A549 (cell line): Measurements from ENCODE around the gene SLC2A6.

Experiments
- REST ChIP-seq: fragments of 200-600 bp; sonication (generic); IDR thresholded peaks from 2 replicates; pipeline ENCODE4 v1.6.1; 2016; ENCODE audit warnings: antibody characterized with exemption, mild to moderate bottlenecking, moderate library complexity
- TF ChIP-seq, protein P1 (sequence below): fragments of >200 bp; sonication (Bioruptor Twin); formaldehyde crosslinking; IDR thresholded peaks from 3 replicates; pipeline ENCODE4 v1.5.1; 2016

- TF ChIP-seq REST, result no peak
- TF ChIP-seq, protein P1, sequence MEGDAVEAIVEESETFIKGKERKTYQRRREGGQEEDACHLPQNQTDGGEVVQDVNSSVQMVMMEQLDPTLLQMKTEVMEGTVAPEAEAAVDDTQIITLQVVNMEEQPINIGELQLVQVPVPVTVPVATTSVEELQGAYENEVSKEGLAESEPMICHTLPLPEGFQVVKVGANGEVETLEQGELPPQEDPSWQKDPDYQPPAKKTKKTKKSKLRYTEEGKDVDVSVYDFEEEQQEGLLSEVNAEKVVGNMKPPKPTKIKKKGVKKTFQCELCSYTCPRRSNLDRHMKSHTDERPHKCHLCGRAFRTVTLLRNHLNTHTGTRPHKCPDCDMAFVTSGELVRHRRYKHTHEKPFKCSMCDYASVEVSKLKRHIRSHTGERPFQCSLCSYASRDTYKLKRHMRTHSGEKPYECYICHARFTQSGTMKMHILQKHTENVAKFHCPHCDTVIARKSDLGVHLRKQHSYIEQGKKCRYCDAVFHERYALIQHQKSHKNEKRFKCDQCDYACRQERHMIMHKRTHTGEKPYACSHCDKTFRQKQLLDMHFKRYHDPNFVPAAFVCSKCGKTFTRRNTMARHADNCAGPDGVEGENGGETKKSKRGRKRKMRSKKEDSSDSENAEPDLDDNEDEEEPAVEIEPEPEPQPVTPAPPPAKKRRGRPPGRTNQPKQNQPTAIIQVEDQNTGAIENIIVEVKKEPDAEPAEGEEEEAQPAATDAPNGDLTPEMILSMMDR, result no peak
Observed at GRCh38 chr9:133460405-133461175, 18.3 kb downstream of the SLC2A6 start.
